Suprapubic skin (tissue), 4 donors: Measurements from ENCODE around the gene F10. TPM values are rescaled to one million over a fixed set of nuclear protein-coding genes. Genes with fewer than 3 reads are reported as not detected.
A peak's percentile ranks its signal among the peaks of the same experiment; 100 is the strongest.

Experiments
- DNase-seq, 2 donors: peaks; one replicate each; pipeline ENCODE4 v3.0.0-alpha.2; 2019; ENCODE audit warnings: low spot score in 2 of 2
- H3K27ac ChIP-seq: fragments of 200-600 bp; sonication (generic); one replicate; pipeline ENCODE4 v1.5.1; 2019
- H3K27me3 ChIP-seq: fragments of 200-600 bp; sonication (generic); one replicate; pipeline ENCODE4 v1.5.1; 2019
- H3K36me3 ChIP-seq: fragments of 200-600 bp; sonication (generic); one replicate; pipeline ENCODE4 v1.5.1; 2019
- H3K4me1 ChIP-seq: fragments of 200-600 bp; sonication (generic); one replicate; pipeline ENCODE4 v1.5.1; 2019
- H3K4me3 ChIP-seq: fragments of 200-600 bp; sonication (generic); one replicate; pipeline ENCODE4 v1.5.1; 2019; ENCODE audit warnings: mild to moderate bottlenecking
- H3K9me3 ChIP-seq: fragments of 200-600 bp; sonication (generic); one replicate; pipeline ENCODE4 v1.5.1; 2019
- CTCF ChIP-seq, 2 donors: fragments of 200-600 bp in 1 of 2; fragments of 450-650 bp in 1 of 2; sonication (generic) in 1 of 2; IDR thresholded peaks; one replicate each; pipeline ENCODE4 v1.5.1; 2016 to 2019; ENCODE audit warnings: antibody characterized with exemption in 2 of 2, mild to moderate bottlenecking in 1 of 2, moderate library complexity in 1 of 2
- EP300 ChIP-seq: sonication (generic); formaldehyde crosslinking; IDR thresholded peaks from one replicate; pipeline ENCODE4 v1.6.1; 2017; ENCODE audit warnings: antibody characterized with exemption
- POLR2A ChIP-seq, 2 donors: fragments of 450-650 bp; IDR thresholded peaks; one replicate each; pipeline ENCODE4 v1.6.1; 2017; ENCODE audit warnings: antibody characterized with exemption in 2 of 2, mild to moderate bottlenecking in 2 of 2, moderate library complexity in 2 of 2
- POLR2AphosphoS5 ChIP-seq, 3 donors: sonication (generic); formaldehyde crosslinking; IDR thresholded peaks; one replicate each; pipeline ENCODE4 v1.6.1; 2017; ENCODE audit warnings: antibody characterized with exemption in 3 of 3
- WGBS: methylation state at CpG from one replicate; pipeline ENCODE4 v1.1.5; 2018; 5-methylcytosine and 5-hydroxymethylcytosine counted together
- total RNA-seq, 4 donors: library from RNA; depleted of rRNA; stranded (reverse); fragments of >200 nt; gene quantifications; one replicate each; pipeline ENCODE4 v1.1.0, GENCODE V29; 2016

Gene F10
- total RNA-seq, 4 donors from 2014 or later, result 4.9 to 7.8 (median 6.7) TPM

- peak overlapping the region; percentile 53 for H3K27ac ChIP-seq
- no peak overlapping the region for H3K4me3 ChIP-seq
- no peaks in the 10 kb centered on the region for H3K9me3 ChIP-seq
- peaks cover 4% of the 10 kb centered on the region for H3K27me3 ChIP-seq
- no peaks in the 10 kb centered on the region for H3K36me3 ChIP-seq
- no peak for TF ChIP-seq CTCF (IDR thresholded peaks at IDR 0.05)
- no peak for TF ChIP-seq POLR2AphosphoS5 (IDR thresholded peaks at IDR 0.05)
- no peak for TF ChIP-seq POLR2A (IDR thresholded peaks at IDR 0.05)
- no peak for TF ChIP-seq EP300
- 90% methylated on average over 11 of the region's 24 CpGs for WGBS
- peaks cover 8% of the 10 kb centered on the region for H3K4me1 ChIP-seq
- peak in 1 of 2 donors; percentile 67 for DNase-seq
Measured at GRCh38 chr13:113121183-113121927, 1.2 kb upstream of the F10 start.

GRCh38 chr13:113121928-113122471 is 599 bp upstream of the F10 start:
- WGBS, result 40% methylated on average over 9 of the region's 16 CpGs
- DNase-seq, result peak in 1 of 2 donors; percentile 65
- TF ChIP-seq POLR2A (IDR thresholded peaks at IDR 0.05) (no peak), CTCF (IDR thresholded peaks at IDR 0.05) (no peak), POLR2AphosphoS5 (IDR thresholded peaks at IDR 0.05) (no peak), EP300 (no peak)
- Histone ChIP-seq H3K27me3 (peaks cover 4% of the 10 kb centered on the region), H3K27ac (peak overlapping the region; percentile 53), H3K9me3 (no peaks in the 10 kb centered on the region), H3K4me1 (peaks cover 8% of the 10 kb centered on the region), H3K4me3 (peak overlapping the region; percentile 33), H3K36me3 (no peaks in the 10 kb centered on the region)

GRCh38 chr13:113123226-113124201 is 915 bp downstream of the F10 start:
- Histone ChIP-seq H3K27me3 (peaks cover 2% of the 10 kb centered on the region), H3K36me3 (no peaks in the 10 kb centered on the region), H3K9me3 (no peaks in the 10 kb centered on the region), H3K4me1 (peaks cover 8% of the 10 kb centered on the region), H3K4me3 (peak overlapping the region; percentile 33), H3K27ac (peak overlapping the region; percentile 49)
- 76% methylated on average over 26 of the region's 29 CpGs for WGBS
- DNase-seq, result peak in 1 of 2 donors; percentile 77
- TF ChIP-seq POLR2A (IDR thresholded peaks at IDR 0.05), result no peak

- no peak for TF ChIP-seq EP300
- no peak for TF ChIP-seq POLR2AphosphoS5 (IDR thresholded peaks at IDR 0.05)
- no peak for TF ChIP-seq CTCF (IDR thresholded peaks at IDR 0.05)
- no peak for TF ChIP-seq POLR2A (IDR thresholded peaks at IDR 0.05)
- WGBS, result 83% methylated on average over 16 of the region's 19 CpGs
- no peak overlapping the region for H3K4me3 ChIP-seq
Measured at GRCh38 chr13:113124211-113124970, 1.8 kb downstream of the F10 start.

More at GRCh38 chr13:113124211-113124970, 1.8 kb downstream of the F10 start:
- DNase-seq, result no peak
- H3K9me3 ChIP-seq, result no peaks in the 10 kb centered on the region
- peaks cover 8% of the 10 kb centered on the region for H3K4me1 ChIP-seq
- H3K27me3 ChIP-seq, result peaks cover 5% of the 10 kb centered on the region
- no peak overlapping the region for H3K27ac ChIP-seq
- H3K36me3 ChIP-seq, result no peaks in the 10 kb centered on the region
